Measurements from ENCODE around the gene ENHO. TPM values are rescaled to one million over a fixed set of nuclear protein-coding genes. Genes with fewer than 3 reads are reported as not detected.
"Not testable (repeated sequence)": the region's sequence is repeated elsewhere in the genome, so short reads cannot be mapped to it uniquely, and the experiment has no call there.

ENHO gene
- total and polyA plus RNA-seq, 2 experiments from 2014 or later: not detected

- Histone ChIP-seq H3K9me2 (ENCODE audit: insufficient read depth) (no peaks in the 10 kb centered on the region), H3K4me3 (no peak overlapping the region), H3K27me3 (replicated peaks; ENCODE audit: insufficient read depth) (peaks cover 20% of the 10 kb centered on the region; the same call in 1 of the 2 replicates), H3K9me3 (ENCODE audit: low read depth) (no peaks in the 10 kb centered on the region), H3K4me1 (ENCODE audit: insufficient read depth) (no peaks in the 10 kb centered on the region), H3F3A (ENCODE audit: insufficient read depth) (no peaks in the 10 kb centered on the region), H2AFZ (no peak overlapping the region), H3K9ac (no peak overlapping the region), H3K4me2 (ENCODE audit: unreplicated experiment) (no peak overlapping the region), H3K36me3 (ENCODE audit: low read depth) (no peaks in the 10 kb centered on the region), H3K79me2 (ENCODE audit: insufficient read depth) (no peaks in the 10 kb centered on the region), H4K20me1 (ENCODE audit: insufficient read depth) (no peaks in the 10 kb centered on the region), H3K27ac (no peak overlapping the region)
- in situ Hi-C loops (cut with MboI): loop anchor here (10.0 kb wide), 1 partner anchor 56 kb away; no protein-coding TSS in a partner anchor
- TF ChIP-seq EZH2phosphoT487 (IDR thresholded peaks at IDR 0.05; ENCODE audit: insufficient read depth, low read depth) (no peak), EZH2 (IDR thresholded peaks at IDR 0.05; ENCODE audit: insufficient read depth, poor library complexity, severe bottlenecking) (no peak)
- no peak for DNase-seq
- WGBS, 2 experiments (ENCODE audit: low coverage in 1 of 2, low lambda C conversion rate in 2 of 2, missing lambda C conversion rate in 2 of 2): 18 to 20% methylated on average over 1 of the region's 1 CpG
Measured at GRCh38 chr9:34490360-34490759, 32.4 kb downstream of the ENHO start.

- Histone ChIP-seq H3K4me1 (ENCODE audit: insufficient read depth) (no peaks in the 10 kb centered on the region), H3K27me3 (replicated peaks; ENCODE audit: insufficient read depth) (peaks cover 24% of the 10 kb centered on the region; the same call in 1 of the 2 replicates), H4K20me1 (ENCODE audit: insufficient read depth) (no peaks in the 10 kb centered on the region), H3K9ac (no peak overlapping the region), H3K9me3 (ENCODE audit: low read depth) (no peaks in the 10 kb centered on the region), H3K4me3 (no peak overlapping the region), H3K36me3 (ENCODE audit: low read depth) (no peaks in the 10 kb centered on the region), H2AFZ (no peak overlapping the region), H3K9me2 (ENCODE audit: insufficient read depth) (no peaks in the 10 kb centered on the region), H3K79me2 (ENCODE audit: insufficient read depth) (no peaks in the 10 kb centered on the region), H3F3A (ENCODE audit: insufficient read depth) (no peaks in the 10 kb centered on the region), H3K4me2 (ENCODE audit: unreplicated experiment) (no peak overlapping the region), H3K27ac (no peak overlapping the region)
- TF ChIP-seq EZH2phosphoT487 (IDR thresholded peaks at IDR 0.05; ENCODE audit: insufficient read depth, low read depth) (no peak), EZH2 (IDR thresholded peaks at IDR 0.05; ENCODE audit: insufficient read depth, poor library complexity, severe bottlenecking) (no peak)
- WGBS, 2 experiments (ENCODE audit: low coverage in 1 of 2, low lambda C conversion rate in 2 of 2, missing lambda C conversion rate in 2 of 2): 31 to 33% methylated on average over 3 of the region's 3 CpGs
- in situ Hi-C loops (cut with MboI): no loop called here
- DNase-seq: no peak
Measured at GRCh38 chr9:34486572-34486971, 36.2 kb downstream of the ENHO start.

DNA sequence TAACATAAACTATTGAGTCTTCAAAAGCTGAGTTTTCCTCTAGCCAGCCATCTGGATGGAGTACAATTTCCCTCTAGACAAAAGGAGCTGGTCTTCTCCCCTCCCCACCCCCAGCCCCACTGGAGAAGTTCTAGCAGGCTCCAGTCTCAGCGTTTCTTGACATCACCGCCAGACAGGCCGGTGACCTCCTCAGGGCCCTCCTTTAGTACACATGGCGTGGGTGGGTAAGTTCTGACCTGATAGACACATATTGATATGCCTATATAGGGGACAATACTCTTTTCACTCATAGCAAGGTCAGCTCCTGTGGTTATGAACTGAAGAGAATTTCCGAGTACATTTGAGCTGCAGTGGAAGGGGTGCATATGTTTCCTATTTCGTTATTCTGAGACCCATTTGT, 37.0 kb downstream of the ENHO start:
- no peaks in the 10 kb centered on the region for H4K20me1 ChIP-seq (ENCODE audit: insufficient read depth)
- no peak for DNase-seq
- no peaks in the 10 kb centered on the region for H3F3A ChIP-seq (ENCODE audit: insufficient read depth)
- no peaks in the 10 kb centered on the region for H3K9me2 ChIP-seq (ENCODE audit: insufficient read depth)
- no peaks in the 10 kb centered on the region for H3K79me2 ChIP-seq (ENCODE audit: insufficient read depth)
- no peak overlapping the region for H3K4me3 ChIP-seq
- in situ Hi-C loops (cut with MboI): no loop called here
- WGBS, 2 experiments (ENCODE audit: low coverage in 1 of 2, low lambda C conversion rate in 2 of 2, missing lambda C conversion rate in 2 of 2): 37 to 38% methylated on average over 6 of the region's 6 CpGs
- H3K27me3 ChIP-seq (replicated peaks; ENCODE audit: insufficient read depth): peaks cover 21% of the 10 kb centered on the region; the same call in 1 of the 2 replicates
- no peak overlapping the region for H3K9ac ChIP-seq
- H3K4me2 ChIP-seq (ENCODE audit: unreplicated experiment): no peak overlapping the region
- no peak overlapping the region for H3K27ac ChIP-seq
- no peaks in the 10 kb centered on the region for H3K9me3 ChIP-seq (ENCODE audit: low read depth)
- H3K36me3 ChIP-seq (ENCODE audit: low read depth): no peaks in the 10 kb centered on the region
- TF ChIP-seq EZH2 (IDR thresholded peaks at IDR 0.05; ENCODE audit: insufficient read depth, poor library complexity, severe bottlenecking) (no peak), EZH2phosphoT487 (IDR thresholded peaks at IDR 0.05; ENCODE audit: insufficient read depth, low read depth) (no peak)
- H3K4me1 ChIP-seq (ENCODE audit: insufficient read depth): no peaks in the 10 kb centered on the region
- no peak overlapping the region for H2AFZ ChIP-seq

DNA sequence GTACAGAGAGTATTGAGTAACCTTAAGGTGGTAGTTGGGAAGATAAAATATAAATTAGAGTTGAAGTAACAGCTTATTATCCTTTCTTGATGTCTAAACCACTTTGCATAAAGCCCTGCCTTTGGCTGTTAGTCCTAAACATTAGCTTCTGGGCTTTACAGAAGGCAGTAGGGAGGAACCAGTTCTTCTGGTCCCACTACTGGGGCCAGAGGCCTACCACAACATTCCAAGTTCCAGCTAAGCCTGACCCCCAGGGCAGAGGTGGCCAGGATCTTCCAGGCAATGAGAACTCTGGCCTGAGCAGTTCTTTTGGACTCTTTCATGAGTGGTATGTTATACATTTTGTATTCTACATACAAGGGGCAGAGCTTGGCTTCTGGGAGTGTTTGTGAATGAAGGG, 38.1 kb downstream of the ENHO start:
- Histone ChIP-seq H3K4me2 (ENCODE audit: unreplicated experiment) (no peak overlapping the region), H2AFZ (no peak overlapping the region), H3K4me3 (no peak overlapping the region), H3K27ac (no peak overlapping the region), H3K27me3 (replicated peaks; ENCODE audit: insufficient read depth) (peaks cover 21% of the 10 kb centered on the region; the same call in 1 of the 2 replicates), H3F3A (ENCODE audit: insufficient read depth) (no peaks in the 10 kb centered on the region), H3K4me1 (ENCODE audit: insufficient read depth) (no peaks in the 10 kb centered on the region), H3K79me2 (ENCODE audit: insufficient read depth) (no peaks in the 10 kb centered on the region), H3K9me3 (ENCODE audit: low read depth) (no peaks in the 10 kb centered on the region), H3K9ac (no peak overlapping the region), H3K9me2 (ENCODE audit: insufficient read depth) (no peaks in the 10 kb centered on the region), H4K20me1 (ENCODE audit: insufficient read depth) (no peaks in the 10 kb centered on the region), H3K36me3 (ENCODE audit: low read depth) (no peaks in the 10 kb centered on the region)
- in situ Hi-C loops (cut with MboI): no loop called here
- no peak for DNase-seq
- TF ChIP-seq EZH2phosphoT487 (IDR thresholded peaks at IDR 0.05; ENCODE audit: insufficient read depth, low read depth) (no peak), EZH2 (IDR thresholded peaks at IDR 0.05; ENCODE audit: insufficient read depth, poor library complexity, severe bottlenecking) (no peak)

DNA sequence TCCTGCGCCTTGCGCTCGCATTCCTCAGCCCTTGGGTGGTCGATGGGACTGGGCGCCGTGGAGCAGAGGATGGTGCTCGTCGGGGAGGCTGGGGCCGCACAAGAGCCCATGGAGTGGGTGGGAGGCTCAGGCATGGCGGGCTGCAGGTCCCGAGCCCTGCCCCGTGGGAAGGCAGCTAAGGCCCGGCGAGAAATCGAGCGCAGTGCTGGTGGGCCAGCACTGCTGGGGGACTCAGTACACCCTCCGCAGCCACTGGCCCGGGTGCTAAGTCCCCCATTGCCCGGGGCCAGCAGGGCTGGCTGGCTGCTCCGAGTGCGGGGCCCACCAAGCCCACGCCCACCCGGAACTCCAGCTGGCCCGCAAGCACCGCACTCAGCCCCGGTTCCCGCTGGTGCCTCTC, 40.0 kb downstream of the ENHO start:
- H3K4me1 ChIP-seq (ENCODE audit: insufficient read depth); H3K9me2 ChIP-seq (ENCODE audit: insufficient read depth); H3F3A ChIP-seq (ENCODE audit: insufficient read depth); H3K4me3 ChIP-seq; H3K36me3 ChIP-seq (ENCODE audit: low read depth); H4K20me1 ChIP-seq (ENCODE audit: insufficient read depth); DNase-seq; H2AFZ ChIP-seq; in situ Hi-C loops (cut with MboI); H3K4me2 ChIP-seq (ENCODE audit: unreplicated experiment); H3K9ac ChIP-seq; H3K79me2 ChIP-seq (ENCODE audit: insufficient read depth); H3K9me3 ChIP-seq (ENCODE audit: low read depth); H3K27ac ChIP-seq: not testable (repeated sequence)
- H3K27me3 ChIP-seq (replicated peaks; ENCODE audit: insufficient read depth): peaks cover 12% of the 10 kb centered on the region; the same call in 1 of the 2 replicates
- 80 to 90% methylated on average over 7 to 23 of the region's 27 CpGs for WGBS, 2 experiments (ENCODE audit: low coverage in 1 of 2, low lambda C conversion rate in 2 of 2, missing lambda C conversion rate in 2 of 2)

GRCh38 chr9:34481620-34482019, 41.2 kb downstream of the ENHO start:
- in situ Hi-C loops (cut with MboI); DNase-seq; H3K9me3 ChIP-seq (ENCODE audit: low read depth); H3K9me2 ChIP-seq (ENCODE audit: insufficient read depth); H3K36me3 ChIP-seq (ENCODE audit: low read depth); H3F3A ChIP-seq (ENCODE audit: insufficient read depth); H3K9ac ChIP-seq; H3K27ac ChIP-seq; H2AFZ ChIP-seq; H3K79me2 ChIP-seq (ENCODE audit: insufficient read depth); H4K20me1 ChIP-seq (ENCODE audit: insufficient read depth); H3K4me1 ChIP-seq (ENCODE audit: insufficient read depth); H3K4me2 ChIP-seq (ENCODE audit: unreplicated experiment); H3K4me3 ChIP-seq: not testable (repeated sequence)
- 49% methylated on average over 12 to 13 of the region's 13 CpGs for whole genome bisulfite sequencing, 2 experiments (ENCODE audit: low coverage in 1 of 2, low lambda C conversion rate in 2 of 2, missing lambda C conversion rate in 2 of 2)
- peaks cover 14% of the 10 kb centered on the region for H3K27me3 ChIP-seq (replicated peaks; ENCODE audit: insufficient read depth)

Measured in GM23248 (cell line).